Esophagus muscularis mucosa (tissue), 4 donors: ENCODE measurements around the gene TSPYL6. TPM values are rescaled to one million over a fixed set of nuclear protein-coding genes. Genes with fewer than 3 reads are reported as not detected.

ENCODE experiments used
- DNase-seq: peaks from one replicate; pipeline ENCODE4 v3.0.0-alpha.2; 2017; ENCODE audit errors: extremely low spot score
- H3K27ac ChIP-seq, 4 donors: fragments of 200-600 bp; sonication (generic); replicated peaks in 1 of 4; 1 replicate in 3 of 4; 2 replicates in 1 of 4; pipeline ENCODE4 v1.5.1; 2016 to 2019; ENCODE audit warnings: mild to moderate bottlenecking in 1 of 4
- H3K27me3 ChIP-seq, 4 donors: fragments of 200-600 bp; sonication (generic); one replicate each; pipeline versions ENCODE4 v1.5.1 to v1.6.0; 2016 to 2019
- H3K36me3 ChIP-seq, 4 donors: fragments of 200-600 bp; sonication (generic); one replicate each; pipeline ENCODE4 v1.5.1; 2016 to 2019
- H3K4me1 ChIP-seq, 4 donors: fragments of 200-600 bp; sonication (generic); one replicate each; pipeline ENCODE4 v1.5.1; 2016 to 2019
- H3K4me3 ChIP-seq, 4 donors: fragments of 200-600 bp; sonication (generic); 1 replicate in 2 of 4; 2 replicates in 2 of 4; pipeline ENCODE4 v1.5.1; 2016 to 2019; ENCODE audit warnings: mild to moderate bottlenecking in 4 of 4, moderate library complexity in 1 of 4
- H3K9me3 ChIP-seq, 4 donors: fragments of 200-600 bp; sonication (generic); 1 replicate in 3 of 4; 2 replicates in 1 of 4; pipeline ENCODE4 v1.5.1; 2016 to 2019
- CTCF ChIP-seq, 3 experiments: fragments of 200-600 bp in 2 of 3; fragments of 450-650 bp in 1 of 3; sonication (generic) in 2 of 3; IDR thresholded peaks; one replicate each; pipeline ENCODE4 v1.5.1; 2017 to 2019; ENCODE audit warnings: antibody characterized with exemption in 3 of 3, mild to moderate bottlenecking in 2 of 3, moderate library complexity in 1 of 3
- EP300 ChIP-seq: sonication (generic); formaldehyde crosslinking; IDR thresholded peaks from one replicate; pipeline ENCODE4 v1.6.1; 2017; ENCODE audit warnings: antibody characterized with exemption
- POLR2A ChIP-seq: fragments of 450-650 bp; IDR thresholded peaks from one replicate; pipeline ENCODE4 v1.6.1; 2017; ENCODE audit warnings: antibody characterized with exemption, moderate library complexity, mild to moderate bottlenecking, low read depth
- POLR2AphosphoS5 ChIP-seq, 2 donors: sonication (generic); formaldehyde crosslinking; IDR thresholded peaks; one replicate each; pipeline ENCODE4 v1.6.1; 2017; ENCODE audit warnings: antibody characterized with exemption in 2 of 2
- WGBS: methylation state at CpG from one replicate; pipeline ENCODE4 v1.1.5; 2018; 5-methylcytosine and 5-hydroxymethylcytosine counted together
- intact Hi-C: fragments of 100-400 bp; cut with DNase I; formaldehyde crosslinking; loops from one replicate; pipeline ENCODE4 v1.15.1; 2023
- total RNA-seq, 4 donors: library from RNA; depleted of rRNA; stranded (reverse); fragments of >200 nt; gene quantifications; one replicate each; pipeline versions ENCODE4 v1.1.0 to v1.2.1, GENCODE V29; 2016

The TSPYL6 gene
- total RNA-seq, 4 donors from 2014 or later = not detected

- WGBS = 78% methylated on average over 2 of the region's 2 CpGs
- no peaks in the 10 kb centered on the region for H3K27me3 ChIP-seq
- peaks cover 22 to 34% (median 34%) of the 10 kb centered on the region in 4 donors for H3K4me1 ChIP-seq
- TF ChIP-seq POLR2AphosphoS5 (IDR thresholded peaks at IDR 0.05) = no peak
- no peak for TF ChIP-seq CTCF (IDR thresholded peaks at IDR 0.05)
- no peak for TF ChIP-seq POLR2A
- TF ChIP-seq EP300 = no peak
- H3K4me3 ChIP-seq = no peak overlapping the region
- no peaks in the 10 kb centered on the region for H3K9me3 ChIP-seq
- H3K36me3 ChIP-seq = no peaks in the 10 kb centered on the region
- no peak for DNase-seq
- intact Hi-C loops = no loop called here
- H3K27ac ChIP-seq = no peak overlapping the region
Measured at GRCh38 chr2:54228945-54229344, 27.1 kb downstream of the TSPYL6 start.

- H3K4me1 ChIP-seq = peaks cover 22 to 34% (median 34%) of the 10 kb centered on the region in 4 donors
- TF ChIP-seq EP300 (no peak), POLR2A (no peak), POLR2AphosphoS5 (IDR thresholded peaks at IDR 0.05) (no peak), CTCF (IDR thresholded peaks at IDR 0.05) (no peak)
- no peaks in the 10 kb centered on the region for H3K36me3 ChIP-seq
- no peaks in the 10 kb centered on the region for H3K9me3 ChIP-seq
- H3K27ac ChIP-seq = no peak overlapping the region
- H3K4me3 ChIP-seq = no peak overlapping the region
- DNase-seq = no peak
- intact Hi-C loops = no loop called here
- H3K27me3 ChIP-seq = no peaks in the 10 kb centered on the region
Measured at GRCh38 chr2:54227798-54228197, 28.2 kb downstream of the TSPYL6 start.

GRCh38 chr2:54226260-54226659 is 29.8 kb downstream of the TSPYL6 start:
- no peak for TF ChIP-seq POLR2A
- TF ChIP-seq CTCF (IDR thresholded peaks at IDR 0.05) = no peak
- no peak for TF ChIP-seq EP300
- no peak for TF ChIP-seq POLR2AphosphoS5 (IDR thresholded peaks at IDR 0.05)
- no peaks in the 10 kb centered on the region for H3K9me3 ChIP-seq
- H3K27ac ChIP-seq = peak overlapping the region in 1 of 4 donors; percentile 15
- no peaks in the 10 kb centered on the region for H3K36me3 ChIP-seq
- DNase-seq = no peak
- no peaks in the 10 kb centered on the region for H3K27me3 ChIP-seq
- H3K4me3 ChIP-seq = no peak overlapping the region
- peaks cover 22 to 34% (median 34%) of the 10 kb centered on the region in 4 donors for H3K4me1 ChIP-seq
- 49% methylated on average over 2 of the region's 2 CpGs for WGBS
- intact Hi-C loops = no loop called here

GRCh38 chr2:54224997-54225396 is 31.0 kb downstream of the TSPYL6 start:
- Histone ChIP-seq H3K27ac (no peak overlapping the region), H3K27me3 (no peaks in the 10 kb centered on the region), H3K36me3 (no peaks in the 10 kb centered on the region), H3K9me3 (no peaks in the 10 kb centered on the region), H3K4me3 (no peak overlapping the region), H3K4me1 (peaks cover 22 to 34% (median 34%) of the 10 kb centered on the region in 4 donors)
- WGBS = 56% methylated on average over 2 of the region's 2 CpGs
- intact Hi-C loops = no loop called here
- no peak for DNase-seq
- TF ChIP-seq POLR2AphosphoS5 (IDR thresholded peaks at IDR 0.05) = no peak
- TF ChIP-seq CTCF (IDR thresholded peaks at IDR 0.05) = no peak

- no peak overlapping the region for H3K4me3 ChIP-seq
- H3K27ac ChIP-seq = peak overlapping the region in 1 of 4 donors; percentile 71
- 98% methylated on average over 4 of the region's 4 CpGs for WGBS
- intact Hi-C loops = no loop called here
- TF ChIP-seq CTCF (IDR thresholded peaks at IDR 0.05) = no peak
- no peak for TF ChIP-seq POLR2A
- DNase-seq = no peak
- H3K27me3 ChIP-seq = no peaks in the 10 kb centered on the region
- peaks cover 12 to 36% (median 31%) of the 10 kb centered on the region in 4 donors for H3K4me1 ChIP-seq
- H3K9me3 ChIP-seq = peaks cover 0 to 9% (median 3%) of the 10 kb centered on the region in 4 donors
- H3K36me3 ChIP-seq = no peaks in the 10 kb centered on the region
Measured at GRCh38 chr2:54213082-54213481, 42.9 kb downstream of the TSPYL6 start.
